ENCODE data around the gene RGMB. TPM values are rescaled to one million over a fixed set of nuclear protein-coding genes. Genes with fewer than 3 reads are reported as not detected.
"Not testable (repeated sequence)": the region's sequence is repeated elsewhere in the genome, so short reads cannot be mapped to it uniquely, and the experiment has no call there.

RGMB gene
- total and polyA plus RNA-seq, 3 donors from 2014 or later: 22.4 to 47.4 (median 41.2) TPM

- no peaks in the 10 kb centered on the region for H3K36me3 ChIP-seq (ENCODE audit: low read depth, missing control alignments)
- H3K9me3 ChIP-seq: no peaks in the 10 kb centered on the region
- WGBS, 2 donors: 84 to 90% methylated on average over 4 to 5 of the region's 5 CpGs
- no peak overlapping the region for H3K27ac ChIP-seq
- no peak for TF ChIP-seq POLR2A (IDR thresholded peaks at IDR 0.05)
- no peak for TF ChIP-seq CTCF (IDR thresholded peaks at IDR 0.05)
- intact Hi-C loops (cut with DNase I; ENCODE audit: low total_unique reads): no loop called here
- no peak overlapping the region for H3K4me3 ChIP-seq
- H3K27me3 ChIP-seq: no peaks in the 10 kb centered on the region
- no peak for DNase-seq
- H3K4me1 ChIP-seq: no peaks in the 10 kb centered on the region
Measured at GRCh38 chr5:98742396-98743073, 30.9 kb upstream of the RGMB start.

- intact Hi-C loops (cut with DNase I; ENCODE audit: low total_unique reads); H3K4me3 ChIP-seq; H3K27me3 ChIP-seq; H3K9me3 ChIP-seq; H3K27ac ChIP-seq; H3K36me3 ChIP-seq (ENCODE audit: low read depth, missing control alignments); DNase-seq; H3K4me1 ChIP-seq: not testable (repeated sequence)
- WGBS, 2 donors: 77 to 100% methylated on average over 1 of the region's 1 CpG
Measured at GRCh38 chr5:98748259-98748658, 25.2 kb upstream of the RGMB start.

- no peaks in the 10 kb centered on the region for H3K27me3 ChIP-seq
- DNase-seq: no peak
- no peaks in the 10 kb centered on the region for H3K9me3 ChIP-seq
- no peaks in the 10 kb centered on the region for H3K4me1 ChIP-seq
- intact Hi-C loops (cut with DNase I; ENCODE audit: low total_unique reads): no loop called here
- 84 to 89% methylated on average over 1 of the region's 1 CpG for WGBS, 2 donors
- no peak overlapping the region for H3K27ac ChIP-seq
- H3K4me3 ChIP-seq: no peak overlapping the region
- H3K36me3 ChIP-seq (ENCODE audit: low read depth, missing control alignments): no peaks in the 10 kb centered on the region
- TF ChIP-seq POLR2A (IDR thresholded peaks at IDR 0.05) (no peak), CTCF (IDR thresholded peaks at IDR 0.05) (no peak)
Measured at GRCh38 chr5:98749046-98749445, 24.4 kb upstream of the RGMB start.

GRCh38 chr5:98750693-98751092 is 22.8 kb upstream of the RGMB start:
- WGBS, 2 donors: 82 to 87% methylated on average over 4 of the region's 4 CpGs
- H3K27me3 ChIP-seq: no peaks in the 10 kb centered on the region
- DNase-seq: no peak
- no peak overlapping the region for H3K4me3 ChIP-seq
- TF ChIP-seq POLR2A (IDR thresholded peaks at IDR 0.05): no peak
- TF ChIP-seq CTCF (IDR thresholded peaks at IDR 0.05): peak in 1 of 3 experiments; percentile 25
- H3K36me3 ChIP-seq (ENCODE audit: low read depth, missing control alignments): no peaks in the 10 kb centered on the region
- no peak overlapping the region for H3K27ac ChIP-seq
- intact Hi-C loops (cut with DNase I; ENCODE audit: low total_unique reads): no loop called here
- no peaks in the 10 kb centered on the region for H3K4me1 ChIP-seq
- H3K9me3 ChIP-seq: no peaks in the 10 kb centered on the region

- intact Hi-C loops (cut with DNase I; ENCODE audit: low total_unique reads); H3K9me3 ChIP-seq; H3K4me3 ChIP-seq; H3K27me3 ChIP-seq; H3K4me1 ChIP-seq; H3K27ac ChIP-seq; H3K36me3 ChIP-seq (ENCODE audit: low read depth, missing control alignments); DNase-seq: not testable (repeated sequence)
- WGBS, 2 donors: 74 to 91% methylated on average over 7 of the region's 7 CpGs
Measured at GRCh38 chr5:98752331-98752730, 21.1 kb upstream of the RGMB start.

GRCh38 chr5:98752801-98753200 is 20.7 kb upstream of the RGMB start:
- WGBS, 2 donors: 62% methylated on average over 1 of the region's 1 CpG
- H3K36me3 ChIP-seq (ENCODE audit: low read depth, missing control alignments); DNase-seq; H3K9me3 ChIP-seq; intact Hi-C loops (cut with DNase I; ENCODE audit: low total_unique reads); H3K4me1 ChIP-seq; H3K4me3 ChIP-seq; H3K27ac ChIP-seq; H3K27me3 ChIP-seq: not testable (repeated sequence)
